Measurements from ENCODE around the gene PRKX. TPM values are rescaled to one million over a fixed set of nuclear protein-coding genes. Genes with fewer than 3 reads are reported as not detected.
"Not testable (repeated sequence)": the region's sequence is repeated elsewhere in the genome, so short reads cannot be mapped to it uniquely, and the experiment has no call there.

Gene PRKX
- total and polyA plus RNA-seq, 2 of the 8 experiments (the other 6 are each of a cell fraction or from before 2014, with no cell fraction given), result 19.4 to 55.3 TPM

- TF ChIP-seq PHF8 (conservative IDR thresholded peaks at IDR 0.05; ENCODE audit: low read depth, low read length), result no peak
These were observed 48.5 kb downstream of the PRKX start (continued) for GRCh38 chrX:3664921-3665320.

- H3K27me3 ChIP-seq (replicated peaks in 1 of 4; ENCODE audit: control insufficient read depth in 3 of 4, extremely low read depth in 1 of 4, insufficient read depth in 3 of 4, low read length in 3 of 4); H3K18ac ChIP-seq (ENCODE audit: extremely low read depth, low read length); H2BK20ac ChIP-seq (ENCODE audit: low read length); H3K27ac ChIP-seq (ENCODE audit: low read depth, low read length); H3K9ac ChIP-seq (replicated peaks in 1 of 4; ENCODE audit: extremely low read depth in 1 of 4, low read depth in 3 of 4, low read length in 3 of 4); H3K23ac ChIP-seq (ENCODE audit: insufficient read length); H3K56ac ChIP-seq (replicated peaks; ENCODE audit: insufficient read length, low read depth, low read length); H3K14ac ChIP-seq (ENCODE audit: insufficient read length); H2AFZ ChIP-seq (ENCODE audit: low read length); H3K36me3 ChIP-seq (ENCODE audit: control insufficient read depth in 2 of 4, insufficient read depth in 4 of 4, low read length in 3 of 4); H3K4me2 ChIP-seq (ENCODE audit: insufficient read depth in 1 of 2, low read depth in 2 of 2, low read length in 2 of 2); H2BK120ac ChIP-seq (replicated peaks; ENCODE audit: low read depth, low read length); DNase-seq (ENCODE audit: low read depth in 1 of 2, low spot score in 2 of 2); H2BK12ac ChIP-seq (ENCODE audit: low read depth, low read length); H4K20me1 ChIP-seq (replicated peaks in 1 of 2; ENCODE audit: control insufficient read depth in 1 of 2, insufficient read depth in 2 of 2, low read length in 2 of 2); H2BK15ac ChIP-seq (ENCODE audit: low read length); H4K5ac ChIP-seq (ENCODE audit: insufficient read length, low read depth, low read length); H2BK5ac ChIP-seq (ENCODE audit: low read depth, low read length); H4K8ac ChIP-seq (ENCODE audit: extremely low read depth, insufficient read depth, low read length); H4K91ac ChIP-seq (replicated peaks; ENCODE audit: insufficient read length, low read length); H3K4ac ChIP-seq (replicated peaks; ENCODE audit: insufficient read length, low read depth, low read length); H2AK5ac ChIP-seq (ENCODE audit: low read depth, low read length); H3K23me2 ChIP-seq (ENCODE audit: low read depth, low read length); FAIRE-seq; H3K9me3 ChIP-seq (ENCODE audit: insufficient read depth in 2 of 2, low read depth in 1 of 2, low read length in 1 of 2); H3K4me3 ChIP-seq (ENCODE audit: extremely low read depth in 1 of 4, insufficient read depth in 2 of 4, low read depth in 3 of 4, low read length in 4 of 4); H3K79me1 ChIP-seq (ENCODE audit: low read depth, low read length); H3K4me1 ChIP-seq (replicated peaks in 1 of 4; ENCODE audit: control insufficient read depth in 3 of 4, insufficient read depth in 4 of 4, low read length in 3 of 4); POLR2A ChIA-PET (ENCODE audit: partially characterized antibody); H3K79me2 ChIP-seq (ENCODE audit: control insufficient read depth in 1 of 2, insufficient read depth in 2 of 2, low read length in 2 of 2): not testable (repeated sequence)
- CTCF ChIA-PET (ENCODE audit: partially characterized antibody), result interaction anchor here (3.2 kb wide), 1 partner anchor 12 kb away, joined by 8 read pairs; no protein-coding TSS in a partner anchor
- WGBS, 2 experiments (ENCODE audit: extremely low coverage in 1 of 2, insufficient coverage in 1 of 2, insufficient read length in 1 of 2, insufficient replicate concordance in 2 of 2, low coverage in 1 of 2, low lambda C conversion rate in 2 of 2, missing lambda C conversion rate in 1 of 2), result 94% methylated on average over 5 of the region's 9 CpGs; no CpG with 5 or more reads in 1 of the 2 experiments
These were observed 49.7 kb downstream of the PRKX start for GRCh38 chrX:3663576-3664250.
